Dermis blood vessel endothelial cell (primary cell): ENCODE data around the gene CPLANE1. TPM values are rescaled to one million over a fixed set of nuclear protein-coding genes. Genes with fewer than 3 reads are reported as not detected.
"Not testable (repeated sequence)": the region's sequence is repeated elsewhere in the genome, so short reads cannot be mapped to it uniquely, and the experiment has no call there.

Experiments used
- DNase-seq: peaks from one replicate; pipeline ENCODE4 v3.0.0; 2010
- total RNA-seq: library from RNA; depleted of rRNA; stranded (reverse); fragments of >200 nt; gene quantifications from 2 replicates; pipeline ENCODE4 v1.2.3, GENCODE V29; 2014

CPLANE1 gene
- total RNA-seq = 16.1 and 19.7 TPM in 2 replicates

DNA sequence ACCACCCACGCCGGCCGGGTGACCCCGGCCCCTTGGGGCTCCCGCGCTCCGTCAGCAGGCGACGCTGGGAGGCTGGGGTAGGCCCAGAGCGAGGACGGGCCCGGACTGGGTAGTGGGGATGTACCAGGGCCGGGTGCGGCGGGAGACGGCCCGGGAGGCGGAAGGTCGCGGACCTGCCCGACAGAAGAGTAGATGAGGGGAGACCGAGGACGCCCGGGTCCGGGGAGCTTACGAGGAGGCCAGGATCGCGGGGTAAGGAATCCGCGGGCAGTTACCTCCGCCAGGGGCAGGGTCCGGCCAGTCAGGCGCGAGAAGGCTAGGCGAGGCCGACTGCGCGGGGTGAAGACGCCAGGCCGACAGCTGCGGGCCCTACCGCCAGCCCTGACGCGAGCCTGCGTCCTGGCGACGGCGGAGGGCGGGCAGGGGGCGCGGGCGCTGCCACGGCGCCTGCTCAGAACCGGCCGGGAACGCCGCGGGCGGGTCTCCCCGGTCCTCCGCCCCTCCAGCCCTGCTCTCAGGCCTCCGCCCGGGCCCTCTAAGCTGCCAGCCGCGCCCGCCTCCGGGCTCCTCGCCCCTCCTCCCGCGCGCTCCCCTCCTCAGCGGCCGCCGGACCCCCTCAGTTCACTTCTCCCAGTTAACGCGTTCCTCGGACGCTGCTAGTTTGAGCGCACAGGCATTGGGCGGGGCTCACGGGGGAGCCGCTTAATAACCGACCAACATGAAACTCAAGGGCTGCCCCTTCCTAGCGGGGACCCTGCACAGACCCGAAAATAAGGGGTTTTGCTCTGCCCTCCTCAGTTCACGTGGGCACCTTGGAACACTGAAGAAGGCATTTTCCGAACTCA lies at the start of gene CPLANE1:
Gene CPLANE1 (minus strand): TSS at position 407 of the 845 bp plus-strand sequence. CDS start 1,678 bp downstream, outside the sequence.
- DNase-seq = peak; percentile 88

DNA sequence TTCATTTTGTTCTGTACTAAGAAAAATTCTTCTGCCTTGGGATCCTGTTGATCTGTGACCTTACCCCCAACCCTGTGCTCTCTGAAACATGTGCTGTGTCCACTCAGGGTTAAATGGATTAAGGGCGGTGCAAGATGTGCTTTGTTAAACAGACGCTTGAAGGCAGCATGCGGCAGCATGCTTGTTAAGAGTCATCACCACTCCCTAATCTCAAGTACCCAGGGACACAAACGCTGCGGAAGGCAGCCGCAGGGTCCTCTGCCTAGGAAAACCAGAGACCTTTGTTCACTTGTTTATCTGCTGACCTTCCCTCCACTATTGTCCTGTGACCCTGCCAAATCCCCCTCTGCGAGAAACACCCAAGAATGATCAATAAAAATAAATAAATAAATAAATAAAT lies 47.1 kb upstream of the CPLANE1 start:
- DNase-seq = not testable (repeated sequence)

DNA sequence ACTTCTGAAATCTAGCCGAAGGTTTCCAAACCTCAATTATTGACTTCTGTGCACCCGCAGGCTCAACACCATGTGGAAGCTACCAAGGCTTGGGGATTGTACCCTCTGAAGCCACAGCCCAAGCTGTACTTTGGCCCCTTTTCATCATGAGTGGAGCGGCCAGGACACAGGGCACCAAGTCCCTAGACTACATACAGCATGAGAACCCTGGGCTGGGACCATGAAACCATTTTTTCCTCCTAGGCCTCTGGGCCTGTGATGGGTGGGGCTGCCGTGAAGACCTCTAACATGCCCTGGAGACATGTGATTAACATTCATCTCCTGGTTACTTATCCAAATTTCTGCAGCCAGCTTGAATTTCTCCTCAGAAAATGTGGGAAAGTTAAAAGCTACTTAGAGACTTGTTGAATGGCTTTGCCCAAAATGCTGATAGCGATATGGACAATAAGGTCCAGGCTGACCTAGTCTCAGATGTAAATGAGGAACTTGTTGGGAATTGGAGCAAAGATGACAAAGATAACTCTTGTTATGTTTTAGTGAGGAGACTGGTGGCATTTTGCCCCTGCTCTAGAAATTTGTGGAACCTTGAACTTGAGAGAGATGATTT lies 34.1 kb upstream of the CPLANE1 start:
- no peak for DNase-seq

DNA sequence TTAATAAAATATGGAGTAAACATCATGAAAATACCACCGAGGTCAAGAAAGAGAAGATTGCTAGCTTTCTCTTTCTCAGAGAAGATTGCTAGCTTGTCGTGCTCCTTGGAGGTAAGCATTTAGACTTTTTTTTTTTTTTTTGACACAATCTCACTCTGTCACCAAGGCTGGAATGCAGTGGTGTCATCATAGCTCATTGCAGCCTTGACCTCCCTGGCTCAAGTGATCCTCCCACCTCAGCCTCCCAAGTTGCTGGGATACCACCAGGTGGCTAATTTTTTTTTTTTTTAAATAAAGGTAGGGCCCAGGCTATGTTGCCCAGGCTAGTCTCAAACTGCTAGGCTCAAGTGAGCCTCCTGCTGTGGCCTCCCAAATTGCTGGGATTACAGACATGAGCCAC lies 26.3 kb upstream of the CPLANE1 start:
- DNase-seq = no peak

DNA sequence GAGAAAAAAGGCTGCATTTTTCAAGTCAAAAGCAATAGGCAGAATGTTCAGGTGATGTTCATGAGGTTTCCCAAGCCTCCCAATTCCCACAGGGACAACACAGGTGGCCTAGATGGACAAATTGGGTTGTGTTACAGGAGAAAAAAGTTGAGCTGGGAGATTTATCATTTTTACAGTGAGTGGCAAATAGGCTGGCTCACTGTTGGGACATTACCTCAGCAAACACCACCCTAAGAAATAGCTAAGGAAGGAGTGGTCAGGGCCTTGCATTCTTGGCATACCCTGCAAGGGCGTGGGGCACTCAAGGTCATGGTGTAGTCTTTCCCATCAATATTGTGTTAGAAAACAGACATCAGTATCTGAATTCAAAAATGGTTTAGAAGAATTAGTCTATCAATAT lies 23.3 kb upstream of the CPLANE1 start:
- peak; percentile 21 for DNase-seq

DNA sequence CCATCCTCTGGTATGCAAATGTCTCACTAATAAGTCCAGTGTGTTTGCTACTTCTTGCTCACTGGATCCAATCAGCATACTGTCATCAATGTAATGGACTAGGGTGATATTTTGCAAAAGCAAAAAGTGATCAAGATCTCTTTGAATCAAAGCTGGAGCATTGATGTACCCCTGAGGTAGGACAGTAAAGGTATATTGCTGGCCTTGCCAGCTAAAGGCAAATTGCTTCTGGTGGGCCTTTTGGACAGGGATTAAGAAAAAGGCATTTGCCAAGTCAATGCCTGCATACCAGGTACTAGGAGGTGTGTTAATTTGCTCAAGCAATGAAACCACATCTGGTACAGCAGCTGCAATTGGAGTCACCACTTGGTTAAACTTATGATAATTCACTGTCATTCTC lies 18.9 kb upstream of the CPLANE1 start:
- DNase-seq = not testable (repeated sequence)

DNA sequence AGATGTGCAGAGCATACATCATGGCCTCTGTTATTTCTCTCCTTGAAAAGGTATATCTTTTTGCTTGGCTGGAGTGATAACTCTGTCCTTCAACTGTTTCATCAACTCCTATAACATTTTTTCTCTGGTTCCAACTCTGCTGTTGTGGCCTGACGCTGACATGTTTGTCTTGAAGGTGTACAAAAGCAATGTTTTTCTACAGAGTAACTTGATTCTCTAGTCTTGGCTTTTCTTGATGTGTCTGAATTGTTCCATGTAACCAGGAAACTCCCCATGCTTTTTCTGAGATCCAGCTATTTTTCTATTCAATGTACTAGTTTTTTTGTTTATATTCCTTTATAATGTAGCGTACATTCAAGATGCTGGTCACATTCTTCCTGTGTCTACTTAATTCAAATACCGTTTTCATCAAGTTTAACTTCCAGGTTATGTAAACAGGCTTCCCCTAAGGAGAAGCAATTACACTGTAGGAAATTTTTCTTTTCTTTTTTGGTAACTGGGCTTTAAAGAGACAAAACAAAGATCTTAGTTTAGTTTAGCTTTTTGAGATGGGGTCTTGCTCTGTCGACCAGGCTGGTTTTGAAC lies 6.7 kb upstream of the CPLANE1 start:
- DNase-seq = no peak

DNA sequence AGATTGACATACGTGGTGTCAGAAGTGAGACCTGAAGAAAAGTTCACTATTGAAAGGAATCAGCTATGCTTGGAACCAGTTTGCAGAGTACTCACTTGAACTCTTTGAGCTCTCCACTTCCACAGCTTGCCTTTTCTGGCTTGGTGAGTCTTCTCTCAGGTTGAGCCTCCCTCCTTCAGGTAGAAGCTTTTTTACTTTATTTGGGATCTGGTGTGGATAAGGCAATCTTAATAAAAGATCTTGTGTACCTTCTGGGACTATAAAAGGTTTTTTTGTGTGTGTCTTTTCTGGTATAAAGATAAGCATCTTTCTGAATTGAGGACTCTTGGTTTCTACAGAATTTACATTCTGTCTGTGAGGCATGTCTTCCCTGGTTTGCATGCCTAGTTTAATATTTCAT lies 5.4 kb upstream of the CPLANE1 start:
- no peak for DNase-seq

DNA sequence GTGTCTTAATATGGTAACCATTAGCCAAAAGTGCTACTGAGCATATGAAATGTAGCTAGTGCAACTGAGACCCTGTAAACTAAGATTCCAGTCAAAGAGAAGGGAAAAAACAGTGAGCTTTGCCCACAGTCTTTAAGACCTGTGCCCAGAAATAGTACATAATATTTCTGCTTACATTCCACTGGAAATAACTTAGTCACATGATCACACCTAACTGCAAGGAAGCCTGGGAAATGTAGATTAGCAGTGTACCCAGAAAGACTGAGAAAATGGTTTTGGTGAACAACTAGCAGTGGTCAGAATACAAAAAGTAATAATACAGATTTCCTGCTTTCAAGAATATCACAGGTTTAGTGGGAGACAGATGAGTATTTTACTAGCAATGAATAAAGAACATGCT lies 2.5 kb upstream of the CPLANE1 start:
- DNase-seq = no peak

DNA sequence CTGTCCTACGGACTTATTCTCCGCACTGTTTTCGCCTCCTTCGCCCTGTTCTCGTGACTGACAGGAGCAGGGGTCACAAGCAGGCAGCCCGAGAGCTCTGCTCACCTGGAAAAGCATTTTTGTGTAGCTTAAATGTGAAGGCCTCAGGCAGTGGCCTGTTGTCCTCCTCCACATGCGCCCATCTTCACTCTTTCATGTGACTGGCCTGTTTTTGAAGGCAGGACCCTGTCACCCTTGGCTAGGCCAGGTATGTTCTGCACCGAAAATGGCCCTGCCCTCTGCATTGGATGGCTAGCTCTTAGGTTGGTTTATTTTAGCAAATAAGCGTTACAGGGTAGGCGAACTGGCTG lies 614 bp upstream of the CPLANE1 start:
- DNase-seq = peak; percentile 4

DNA sequence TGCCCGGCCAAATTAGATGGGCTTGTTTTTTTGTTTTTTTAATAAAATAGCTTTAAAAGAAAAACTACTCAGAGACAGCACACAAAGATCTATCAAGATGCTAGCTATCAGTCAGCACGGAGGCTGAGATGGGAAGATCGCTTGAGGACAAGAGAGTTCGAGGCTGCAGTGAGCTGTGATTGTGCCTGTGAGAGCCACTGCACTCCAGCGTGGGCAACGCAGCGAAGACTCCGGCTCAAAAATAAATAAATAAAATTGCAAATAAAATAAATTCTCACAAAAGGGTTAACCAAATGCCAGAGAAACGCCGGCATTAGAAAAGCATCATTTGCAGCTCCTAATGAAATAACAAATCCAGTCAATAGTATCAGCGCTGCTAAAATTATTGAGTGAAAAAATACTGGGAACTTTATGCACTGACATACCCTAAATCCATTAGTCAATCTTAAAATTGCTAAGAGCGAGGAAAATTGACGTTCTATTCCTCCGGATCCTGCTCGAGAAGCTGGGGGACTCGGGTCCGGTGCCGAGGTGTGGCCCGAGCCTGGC lies 681 bp downstream of the CPLANE1 start:
- peak; percentile 42 for DNase-seq

DNA sequence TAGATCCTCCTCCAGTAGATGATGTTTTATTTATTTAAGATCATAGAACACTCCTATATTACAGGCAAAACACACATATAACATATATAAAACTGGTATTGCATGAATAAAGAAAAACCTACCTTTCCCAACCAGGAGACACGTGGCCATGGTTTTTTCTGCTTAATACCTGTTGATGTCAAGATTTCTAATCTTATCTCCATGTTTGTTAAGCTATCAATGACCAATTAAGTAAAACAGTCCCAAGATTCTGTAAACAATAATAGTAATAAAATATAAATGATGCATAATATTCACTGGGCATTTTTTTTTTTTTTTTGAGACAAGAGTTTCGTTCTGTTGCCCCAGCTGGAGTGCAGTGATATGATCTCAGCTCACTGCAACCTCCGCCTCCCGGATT lies 1.7 kb downstream of the CPLANE1 start:
- DNase-seq = no peak

DNA sequence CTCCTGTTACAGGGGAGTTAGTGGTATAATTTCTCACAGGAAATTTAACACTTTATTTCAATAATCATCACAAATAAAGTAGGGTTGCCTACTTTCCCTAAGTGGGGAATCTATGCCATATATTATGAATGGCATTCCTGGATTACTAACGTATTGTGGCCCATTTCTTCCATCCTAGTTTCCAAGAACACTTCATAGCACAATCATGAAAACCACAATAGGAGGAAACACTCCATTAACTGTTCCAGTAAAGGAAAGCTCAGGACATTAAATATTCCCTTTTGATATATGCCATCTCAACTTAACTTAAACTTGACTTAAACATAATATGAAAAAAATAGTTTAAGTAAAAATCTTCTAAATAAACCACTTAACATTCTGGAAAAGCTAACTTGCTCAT lies 2.1 kb downstream of the CPLANE1 start:
- DNase-seq = peak; percentile 52

DNA sequence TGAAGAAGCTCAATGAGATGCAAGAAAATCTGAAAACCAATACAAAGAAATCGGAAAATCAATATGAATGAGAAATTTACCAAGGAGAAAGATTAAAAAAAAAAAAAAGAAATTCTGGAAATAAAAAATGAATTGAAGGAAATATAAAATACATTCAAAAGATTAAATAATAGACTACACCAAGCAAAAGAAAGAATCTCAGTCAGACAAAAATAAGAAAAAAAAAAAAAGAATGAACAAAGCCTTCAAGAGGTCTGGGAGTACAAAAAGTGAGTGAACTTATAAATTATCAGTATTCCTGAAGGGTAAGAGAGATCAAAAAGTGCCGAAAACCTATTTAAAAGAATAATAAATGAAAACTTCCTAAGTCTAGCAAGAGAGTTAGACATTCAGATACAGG lies 14.9 kb downstream of the CPLANE1 start:
- no peak for DNase-seq

DNA sequence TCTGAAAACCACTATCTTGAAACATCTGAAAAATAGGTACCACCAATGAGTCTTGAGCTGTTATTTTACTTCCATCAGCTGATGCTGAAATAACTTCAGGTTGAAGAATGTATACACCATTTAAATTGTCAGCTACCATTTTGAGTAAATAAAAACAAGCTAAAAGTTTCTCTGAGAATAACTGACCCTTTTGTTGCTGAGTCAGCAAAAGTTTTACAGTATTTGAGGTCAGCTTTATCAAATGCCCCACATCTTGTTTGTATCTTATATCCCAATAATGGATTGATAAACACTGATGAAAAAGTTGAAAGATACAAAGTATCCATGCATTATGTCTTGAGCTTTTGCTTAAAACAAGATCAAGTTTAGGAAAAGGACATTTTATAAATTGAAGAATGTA lies 22.8 kb downstream of the CPLANE1 start:
- no peak for DNase-seq

DNA sequence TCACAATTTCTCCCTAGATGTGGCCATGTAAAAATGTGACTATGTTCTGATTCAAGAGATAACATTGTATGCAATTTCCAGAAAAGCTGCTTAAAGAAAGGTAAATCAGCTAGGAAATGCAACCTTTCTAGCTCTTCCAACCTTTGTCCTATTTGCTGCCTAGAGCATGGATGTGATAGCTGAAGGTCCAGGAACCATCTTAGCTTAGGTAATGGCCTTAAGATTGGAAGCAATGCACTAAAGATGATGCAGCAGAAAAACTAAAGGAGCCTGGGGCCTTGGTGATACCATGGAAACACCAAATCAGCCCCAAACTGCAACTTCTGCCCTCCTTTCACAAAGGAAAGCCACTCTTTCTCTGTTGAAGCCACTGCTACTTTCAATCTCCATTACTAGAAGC lies 27.0 kb downstream of the CPLANE1 start:
- no peak for DNase-seq

DNA sequence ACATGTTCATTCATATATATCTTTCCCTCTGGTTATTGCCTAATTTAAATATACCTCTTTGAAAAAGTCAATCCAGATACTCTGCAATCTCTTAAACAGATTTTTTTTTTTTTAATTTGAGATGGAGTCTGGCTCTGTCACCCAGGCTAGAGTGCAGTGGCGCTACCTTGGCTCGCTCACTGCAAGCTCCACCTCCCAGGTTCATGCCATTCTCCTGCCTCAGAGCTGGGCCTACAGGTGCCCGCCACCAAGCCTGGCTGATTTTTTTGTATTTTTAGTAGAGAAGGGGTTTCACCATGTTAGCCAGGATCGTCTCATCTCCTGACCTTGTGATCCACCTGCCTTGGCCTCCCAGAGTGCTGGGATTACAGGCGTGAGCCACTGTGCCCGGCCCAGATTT lies 28.8 kb downstream of the CPLANE1 start:
- DNase-seq = not testable (repeated sequence)

DNA sequence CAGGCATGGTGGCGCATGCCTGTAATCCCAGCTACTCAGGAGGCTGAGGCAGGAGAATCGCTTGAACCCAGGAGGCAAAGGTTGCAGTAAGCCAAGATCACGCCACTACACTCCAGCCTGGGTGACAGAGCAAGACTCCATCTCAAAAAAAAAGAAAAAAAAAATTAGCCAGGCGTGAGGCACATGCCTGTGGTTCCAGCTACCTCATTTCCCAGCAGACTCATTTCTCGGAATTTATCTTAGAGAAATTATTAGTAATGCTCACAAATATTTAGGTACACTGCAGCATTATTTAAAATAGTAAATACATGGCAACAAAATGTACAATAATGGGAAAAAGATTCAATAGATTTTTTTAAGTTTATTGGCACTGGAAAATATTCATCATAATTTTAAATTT lies 29.8 kb downstream of the CPLANE1 start:
- not testable (repeated sequence) for DNase-seq

DNA sequence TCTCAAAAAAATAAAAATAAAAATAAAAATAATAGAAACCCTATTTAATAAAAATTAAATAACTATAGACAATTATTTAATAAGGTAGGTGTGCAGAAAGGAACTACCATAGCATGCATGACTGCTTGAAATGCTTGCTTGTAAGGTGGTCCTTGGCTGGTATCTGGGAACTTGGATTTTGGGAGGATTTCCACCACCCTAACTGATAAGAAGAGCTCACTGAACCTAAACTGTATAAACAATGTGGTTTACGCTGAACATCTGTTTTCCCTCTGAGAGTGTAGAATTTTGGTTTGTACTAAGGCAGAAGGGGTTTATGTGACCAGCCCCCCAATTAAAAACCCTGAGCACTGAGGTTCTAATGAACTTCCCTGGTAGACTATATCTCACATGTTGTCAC lies 31.2 kb downstream of the CPLANE1 start:
- DNase-seq = no peak

DNA sequence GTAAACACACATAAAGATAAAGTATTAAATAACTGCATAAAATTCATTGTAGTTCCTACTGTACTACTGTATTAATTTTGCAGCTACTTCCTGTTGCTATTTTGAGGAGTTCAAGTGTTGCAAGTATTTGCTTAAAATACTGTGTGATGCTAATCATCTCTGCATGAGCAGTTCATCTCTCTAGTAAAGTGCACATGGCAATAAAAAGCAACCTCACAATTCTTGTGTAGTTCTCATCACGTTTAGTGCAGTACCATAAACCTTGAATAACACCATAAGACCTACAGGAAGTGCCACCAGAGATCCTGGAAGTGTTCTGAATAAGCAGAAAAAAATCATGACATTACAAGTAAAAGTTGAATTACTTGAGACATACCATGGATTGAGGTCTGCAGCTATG lies 34.6 kb downstream of the CPLANE1 start:
- no peak for DNase-seq

DNA sequence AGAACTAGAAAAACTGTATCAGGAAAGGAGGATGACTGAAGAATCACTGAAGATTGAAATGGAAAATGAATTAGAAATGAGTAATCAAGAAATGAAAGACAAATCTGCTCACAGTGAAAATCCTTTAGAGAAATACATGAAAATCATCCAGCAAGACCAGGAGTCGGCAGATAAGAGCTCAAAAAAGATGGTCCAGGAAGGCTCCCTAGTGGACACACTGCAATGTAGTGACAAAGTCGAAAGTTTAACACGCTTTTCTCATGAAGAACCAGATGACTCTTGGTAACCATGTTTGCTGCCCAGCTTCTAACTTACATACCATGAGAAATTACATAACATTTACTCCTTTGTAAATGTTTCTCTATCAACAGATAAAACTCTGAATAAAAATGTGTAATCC lies 37.1 kb downstream of the CPLANE1 start:
- no peak for DNase-seq

DNA sequence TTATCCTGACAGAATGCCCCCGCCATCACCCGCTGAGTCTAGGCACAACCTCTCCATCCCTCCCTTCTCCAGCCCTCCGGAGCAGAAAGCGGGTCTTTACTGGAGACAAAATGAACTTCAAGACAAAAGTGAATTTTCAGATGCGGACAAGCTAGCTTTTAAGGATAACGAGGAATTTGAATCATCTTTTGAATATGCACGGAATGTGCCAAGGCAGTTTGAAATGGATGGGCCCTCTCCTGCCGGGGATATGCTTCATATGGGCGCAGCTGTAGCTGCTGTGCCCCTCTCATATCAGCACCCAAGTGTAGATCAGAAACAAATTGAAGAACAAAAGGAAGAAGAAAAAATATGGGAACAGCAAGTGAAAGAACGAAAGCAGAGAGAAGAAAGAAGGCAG lies 37.5 kb downstream of the CPLANE1 start:
- no peak for DNase-seq

DNA sequence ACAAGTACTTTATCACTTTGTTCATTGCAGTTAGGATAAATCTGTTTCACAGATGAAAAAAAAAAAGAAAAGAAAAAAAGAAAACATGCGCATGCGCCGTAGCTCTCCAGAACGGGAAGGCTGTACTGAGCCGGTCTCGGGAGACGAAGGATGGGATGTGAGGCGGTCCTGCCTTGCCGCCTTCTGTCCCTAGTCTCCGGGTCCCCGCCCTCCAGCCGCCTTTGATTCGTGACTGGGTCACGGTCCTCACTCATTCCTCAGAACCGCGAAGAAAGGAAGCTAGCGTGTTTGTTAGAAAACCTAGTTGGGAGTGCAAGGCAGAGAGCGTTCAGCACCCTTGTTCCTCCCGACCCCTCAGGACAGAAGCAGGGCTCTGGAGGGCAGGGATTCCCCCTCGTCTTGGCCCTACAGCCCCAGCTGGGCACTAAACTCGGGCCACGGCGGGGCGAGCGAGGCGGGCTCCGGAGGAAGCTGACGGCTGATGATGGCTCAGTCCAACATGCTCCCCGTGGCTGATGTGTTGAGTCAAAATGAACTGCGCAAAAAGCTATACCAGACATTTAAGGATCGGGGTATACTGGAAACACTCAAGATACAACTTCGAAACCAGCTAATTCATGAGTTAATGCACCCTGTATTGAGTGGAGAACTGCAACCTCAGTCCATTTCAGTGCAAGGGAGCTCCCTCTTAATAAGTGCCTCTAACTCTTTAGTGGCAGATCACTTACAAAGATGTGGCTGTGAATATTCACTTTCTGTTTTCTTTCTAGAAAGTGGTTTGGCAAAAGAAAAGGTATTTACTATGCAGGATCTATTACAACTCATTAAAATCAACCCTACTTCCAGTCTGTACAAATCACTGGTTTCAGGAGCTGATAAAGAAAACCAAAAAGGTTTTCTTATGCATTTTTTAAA lies 40.0 kb downstream of the CPLANE1 start:
- peak; percentile 28 for DNase-seq
